NCI-H2196 treated with DMSO at 0.1 percent for 48 hours (cell line): ENCODE measurements around the gene CACNA2D4.

Experiments
- DNase-seq: peaks from one replicate; lab custom pipeline; 2025; ENCODE audit not compliant: unreplicated experiment; lab: John Stamatoyannopoulos, UW

Gene CACNA2D4

GRCh38 chr12:1744932-1745331 is 173.5 kb downstream of the CACNA2D4 start:
- DNase-seq = no peak
